ENCODE measurements around the gene TSPOAP1.

Gene TSPOAP1

GRCh38 chr17:58316260-58316960 lies 12.2 kb downstream of the TSPOAP1 start:
- DNase-seq, result no peak

GRCh38 chr17:58315750-58316149 lies 12.8 kb downstream of the TSPOAP1 start:
- no peak for DNase-seq

DNA sequence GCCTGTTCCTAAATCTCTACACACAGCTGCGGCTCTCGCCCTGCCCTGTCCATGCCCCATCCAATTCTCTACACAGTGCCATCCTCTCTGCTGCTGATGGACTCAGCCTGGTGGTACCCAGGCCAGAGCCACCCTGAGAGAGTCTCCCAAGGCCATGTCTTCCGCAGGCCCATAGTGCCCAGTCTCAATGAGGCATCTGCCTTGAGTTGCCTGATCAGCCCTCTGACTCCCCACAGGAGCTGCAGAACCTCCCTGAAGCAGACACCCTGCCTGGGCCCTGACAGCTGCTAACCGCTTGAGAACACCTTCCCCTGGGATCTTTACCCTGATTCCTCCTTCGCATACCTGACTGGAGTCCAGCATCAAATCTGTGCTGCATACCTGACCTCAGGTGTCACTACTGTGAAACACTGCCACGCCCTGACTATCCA lies 13.3 kb downstream of the TSPOAP1 start:
- DNase-seq, result no peak

- no peak for DNase-seq
Observed at GRCh38 chr17:58314706-58315015, 13.9 kb downstream of the TSPOAP1 start.

GRCh38 chr17:58313815-58314705 lies 14.5 kb downstream of the TSPOAP1 start:
- DNase-seq, result no peak

GRCh38 chr17:58312829-58313228 lies 15.8 kb downstream of the TSPOAP1 start:
- DNase-seq, result no peak

DNA sequence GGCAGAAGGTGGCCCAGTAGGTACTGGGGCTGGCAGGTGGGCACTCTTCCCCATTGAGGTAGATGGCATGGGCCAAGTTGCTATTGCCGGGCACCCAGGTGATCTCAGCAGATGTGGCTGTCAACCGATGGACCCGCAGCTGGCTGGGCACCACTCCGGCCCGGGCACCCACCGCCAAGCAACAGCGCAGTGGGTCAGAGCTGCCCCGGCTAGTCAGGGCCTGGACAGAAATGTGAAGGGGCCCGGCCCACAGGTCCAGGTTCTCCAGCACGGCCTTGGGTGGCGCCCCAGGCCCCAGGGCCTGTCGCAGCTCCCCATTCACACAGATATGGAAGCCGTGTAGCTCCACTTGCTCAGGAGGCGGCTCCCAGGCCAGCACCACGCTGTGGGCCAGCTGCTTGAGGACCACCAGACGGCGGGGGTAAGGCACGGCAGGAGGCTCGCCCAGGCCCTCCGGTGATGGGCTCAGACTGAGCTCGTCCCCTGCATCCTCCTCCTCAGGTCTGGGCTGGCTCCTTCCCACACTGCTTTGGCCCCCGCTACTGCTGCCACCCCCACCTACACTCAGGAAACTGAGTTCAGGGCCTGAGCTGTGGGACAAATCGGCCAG lies 16.5 kb downstream of the TSPOAP1 start:
- DNase-seq, result no peak

GRCh38 chr17:58311429-58311894 lies 17.1 kb downstream of the TSPOAP1 start:
- DNase-seq, result no peak

GRCh38 chr17:58310511-58311428 lies 17.8 kb downstream of the TSPOAP1 start:
- DNase-seq, result no peak

DNA sequence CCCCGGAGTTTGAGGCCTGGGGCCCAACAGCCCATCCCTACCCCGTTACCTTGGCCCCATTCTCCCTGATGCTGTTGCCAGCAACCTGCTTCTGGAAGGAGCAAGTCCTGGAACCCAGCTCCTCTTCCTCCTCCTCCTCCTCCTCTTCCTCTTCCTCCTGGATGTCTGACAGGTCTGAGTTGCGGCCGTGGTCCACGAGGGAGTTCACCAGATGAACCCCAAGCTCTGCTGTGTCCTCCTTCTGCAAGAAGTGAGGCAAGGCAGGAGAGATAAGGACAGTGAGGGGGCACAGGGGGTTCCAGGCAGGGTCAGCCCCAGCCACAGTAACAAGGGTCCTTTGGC lies 18.7 kb downstream of the TSPOAP1 start:
- no peak for DNase-seq

DNA sequence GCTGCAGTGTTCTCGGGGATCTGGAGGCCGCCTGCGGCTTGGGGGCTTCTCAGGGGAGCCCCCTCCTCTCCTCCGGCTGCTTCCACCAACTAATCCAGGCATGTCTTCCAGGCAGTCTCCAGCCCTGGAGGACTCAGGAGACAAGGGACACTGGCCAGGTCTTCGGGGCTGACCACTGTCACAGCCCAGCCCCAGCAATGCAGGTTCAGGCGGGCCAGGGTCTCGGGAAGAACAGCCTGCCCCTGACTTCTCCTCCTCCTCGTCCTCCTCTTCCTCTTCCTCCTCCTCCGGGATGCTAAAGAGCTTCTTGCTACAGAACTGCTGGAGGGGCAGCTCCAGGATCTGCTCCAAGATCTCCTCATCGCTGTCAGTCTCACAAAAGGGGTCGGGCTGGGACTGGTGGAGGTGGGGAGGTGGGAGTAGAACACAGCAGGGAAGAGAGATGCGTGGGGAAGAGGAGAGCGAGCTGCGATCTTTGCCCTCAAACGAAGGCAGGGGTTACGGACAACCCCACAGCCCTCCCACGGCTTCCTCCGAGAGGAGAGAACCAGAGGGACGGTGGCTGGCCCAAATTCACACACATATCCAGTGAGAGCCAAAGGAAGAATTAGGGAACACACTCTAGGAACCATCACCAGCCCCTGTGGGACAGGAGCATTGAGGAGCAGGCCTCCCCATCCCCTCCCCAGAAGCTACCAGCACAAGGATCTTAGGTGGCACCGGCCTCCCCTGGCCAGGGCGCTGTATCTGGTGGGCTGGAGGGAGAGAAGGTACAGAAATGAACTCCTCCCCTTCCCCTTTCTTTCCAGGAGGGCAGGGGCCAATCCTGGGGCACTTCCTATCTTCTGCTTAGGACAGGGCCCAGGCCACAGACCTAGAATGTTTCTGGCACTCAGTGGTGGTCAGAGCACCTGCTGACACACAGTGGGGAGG lies 19.3 kb downstream of the TSPOAP1 start:
- no peak for DNase-seq

DNA sequence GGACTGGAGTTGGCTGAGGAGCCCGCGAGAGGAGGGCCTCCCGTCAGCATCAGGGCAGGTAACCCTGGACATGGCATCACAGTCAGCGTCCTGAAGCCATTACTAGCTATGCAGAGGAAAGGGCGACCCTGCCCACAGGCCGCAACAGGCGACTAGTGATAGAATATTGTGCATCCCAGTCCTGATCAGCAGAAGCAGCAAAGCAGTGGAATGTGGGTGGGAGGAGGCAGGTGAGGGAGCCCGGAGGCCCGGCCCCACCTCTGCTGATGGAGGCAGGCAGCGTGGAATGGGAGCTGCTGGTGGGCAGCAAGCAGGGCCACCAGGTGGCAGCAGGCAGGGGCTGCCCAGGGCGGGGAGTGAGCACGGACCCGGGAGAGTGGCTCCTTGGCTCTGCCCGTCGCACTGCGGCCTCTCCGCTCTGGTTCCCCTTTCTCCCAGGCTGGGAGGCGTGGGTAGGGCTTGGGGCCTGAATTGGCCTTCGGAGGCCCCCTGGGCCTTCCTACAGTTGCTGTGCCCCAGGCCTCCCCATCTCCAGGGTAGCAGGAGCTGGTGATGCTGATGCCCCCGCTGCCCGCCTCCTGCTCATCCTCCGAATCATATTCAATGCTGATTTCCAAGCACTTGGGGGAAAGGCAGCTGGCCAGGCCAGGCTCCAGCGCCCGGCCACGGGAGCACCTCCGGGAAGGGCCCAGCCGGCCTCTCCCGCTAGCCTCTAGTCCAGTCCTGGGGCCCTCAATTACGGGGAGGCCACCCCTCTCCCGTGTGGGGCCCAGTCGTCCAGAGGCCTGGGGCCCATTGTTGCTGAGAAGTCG lies 20.2 kb downstream of the TSPOAP1 start:
- DNase-seq, result no peak

DNA sequence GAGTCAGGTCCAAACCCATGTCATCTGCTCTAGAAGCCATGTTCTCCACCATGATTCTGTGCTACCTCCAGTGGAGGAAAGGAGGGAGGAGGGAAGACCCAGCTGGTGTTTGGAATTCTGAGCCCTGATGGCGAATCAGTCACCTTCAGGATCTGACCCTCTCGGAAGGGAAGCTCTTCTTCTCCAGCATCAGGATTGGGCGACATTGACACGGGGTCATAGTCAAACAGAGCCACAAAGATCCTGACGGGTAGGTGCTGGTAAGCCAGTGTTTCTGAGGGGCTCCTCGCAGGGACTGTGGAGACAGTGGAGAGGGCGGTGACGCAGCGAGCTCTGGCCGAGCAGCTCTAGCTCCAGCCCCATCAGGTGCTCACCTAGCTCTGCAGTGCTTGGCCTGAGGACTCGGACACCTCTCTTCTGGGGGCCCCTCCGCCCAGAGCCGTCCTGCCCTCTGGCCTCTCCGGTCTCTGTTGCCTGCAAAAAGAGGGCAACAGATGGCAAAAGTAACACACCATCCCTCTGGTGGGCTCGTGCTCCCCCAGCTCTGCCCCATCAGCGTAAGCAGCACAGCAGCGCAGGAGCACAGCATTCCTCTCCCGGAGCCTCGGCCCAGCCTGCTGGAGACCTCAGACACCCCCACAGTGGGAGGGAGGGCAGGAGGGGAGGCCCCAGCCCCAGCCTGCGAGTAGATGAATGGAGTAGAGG lies 21.0 kb downstream of the TSPOAP1 start:
- DNase-seq, result no peak

DNA sequence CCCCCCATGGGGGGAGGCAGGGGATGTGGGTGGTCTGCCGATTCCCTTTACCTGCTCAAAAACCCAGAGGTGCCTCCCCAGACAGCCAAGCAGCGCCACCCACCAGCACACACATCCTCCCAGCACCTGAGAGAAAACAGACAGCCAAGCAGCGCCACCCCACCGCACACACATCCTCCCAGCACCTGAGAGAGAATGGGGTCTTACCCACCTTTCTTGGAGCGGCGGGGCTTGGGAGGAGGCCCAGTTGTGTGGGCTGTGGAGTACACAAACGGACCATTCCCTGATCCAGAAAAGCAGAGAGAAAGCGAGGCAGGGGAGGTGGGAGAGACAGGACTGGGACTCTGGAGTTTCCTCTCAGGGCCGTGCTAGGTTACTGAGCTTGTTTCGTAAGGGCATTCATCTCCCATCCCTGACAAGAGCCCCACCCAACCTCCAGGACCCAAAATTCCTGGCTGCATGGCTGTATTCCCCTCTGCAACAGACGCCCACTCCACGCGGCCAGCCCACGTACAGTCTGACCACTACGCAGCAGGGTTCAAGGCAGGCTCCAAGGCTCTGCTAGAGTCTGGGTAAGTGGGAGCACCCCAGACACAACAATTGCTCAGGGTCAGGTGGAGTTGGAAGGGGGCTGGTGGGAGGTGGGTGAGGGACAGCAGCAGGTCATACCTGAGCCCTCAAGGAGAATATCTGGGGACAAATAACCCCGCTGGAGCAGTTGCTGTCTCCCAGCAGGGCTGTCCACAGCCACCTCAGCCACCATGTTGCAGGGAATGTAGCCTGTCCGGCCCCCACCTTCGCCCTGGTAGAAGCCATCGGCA lies 22.3 kb downstream of the TSPOAP1 start:
- DNase-seq, result no peak

GRCh38 chr17:58305626-58306025 lies 23.0 kb downstream of the TSPOAP1 start:
- no peak for DNase-seq

DNA sequence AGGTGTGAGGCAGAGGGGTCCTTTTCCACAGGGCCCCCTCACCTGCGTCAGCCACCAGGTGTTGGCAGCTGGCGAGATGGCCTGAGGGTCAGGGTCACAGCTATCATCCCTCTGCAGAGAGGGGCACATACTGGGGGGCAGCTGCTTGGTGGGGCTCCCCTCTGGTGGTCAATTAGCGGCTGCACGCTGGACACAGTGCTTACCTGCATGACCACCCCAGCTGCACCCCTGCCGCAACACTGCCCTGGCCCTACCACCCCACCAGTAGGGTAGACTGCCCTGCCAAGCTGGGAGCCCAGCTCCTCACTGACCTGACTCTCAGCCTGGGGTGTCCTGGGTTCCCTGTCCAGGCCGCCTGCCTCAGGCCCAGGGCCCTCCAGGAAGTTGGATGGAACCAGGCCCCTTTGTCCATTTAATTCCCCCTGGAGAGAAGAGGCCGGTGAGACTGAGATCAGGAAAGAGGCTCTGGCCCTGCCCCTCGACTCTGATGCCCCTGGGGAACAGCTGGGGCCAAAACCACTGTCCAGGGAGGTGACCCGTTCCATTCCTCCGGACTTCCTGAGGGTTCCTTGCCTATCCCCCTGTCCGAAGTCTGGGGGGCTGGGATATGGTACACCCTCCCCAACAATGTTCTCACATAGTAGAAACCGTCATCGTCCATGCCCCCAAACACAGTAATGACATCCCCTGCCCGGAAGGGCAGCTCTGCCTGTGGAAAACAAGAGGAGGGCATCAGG lies 23.7 kb downstream of the TSPOAP1 start:
- DNase-seq, result no peak

- DNase-seq, result peak; percentile 34
Observed at GRCh38 chr17:58303971-58304749, 24.4 kb downstream of the TSPOAP1 start.
